NCI-H2196 treated with DMSO at 0.1 percent for 48 hours (cell line): Measurements from ENCODE around the gene PURB.
"Not testable (repeated sequence)": the region's sequence is repeated elsewhere in the genome, so short reads cannot be mapped to it uniquely, and the experiment has no call there.

Experiments used
- DNase-seq: peaks from one replicate; lab custom pipeline; 2025; ENCODE audit not compliant: unreplicated experiment; lab: John Stamatoyannopoulos, UW

The PURB gene

DNA sequence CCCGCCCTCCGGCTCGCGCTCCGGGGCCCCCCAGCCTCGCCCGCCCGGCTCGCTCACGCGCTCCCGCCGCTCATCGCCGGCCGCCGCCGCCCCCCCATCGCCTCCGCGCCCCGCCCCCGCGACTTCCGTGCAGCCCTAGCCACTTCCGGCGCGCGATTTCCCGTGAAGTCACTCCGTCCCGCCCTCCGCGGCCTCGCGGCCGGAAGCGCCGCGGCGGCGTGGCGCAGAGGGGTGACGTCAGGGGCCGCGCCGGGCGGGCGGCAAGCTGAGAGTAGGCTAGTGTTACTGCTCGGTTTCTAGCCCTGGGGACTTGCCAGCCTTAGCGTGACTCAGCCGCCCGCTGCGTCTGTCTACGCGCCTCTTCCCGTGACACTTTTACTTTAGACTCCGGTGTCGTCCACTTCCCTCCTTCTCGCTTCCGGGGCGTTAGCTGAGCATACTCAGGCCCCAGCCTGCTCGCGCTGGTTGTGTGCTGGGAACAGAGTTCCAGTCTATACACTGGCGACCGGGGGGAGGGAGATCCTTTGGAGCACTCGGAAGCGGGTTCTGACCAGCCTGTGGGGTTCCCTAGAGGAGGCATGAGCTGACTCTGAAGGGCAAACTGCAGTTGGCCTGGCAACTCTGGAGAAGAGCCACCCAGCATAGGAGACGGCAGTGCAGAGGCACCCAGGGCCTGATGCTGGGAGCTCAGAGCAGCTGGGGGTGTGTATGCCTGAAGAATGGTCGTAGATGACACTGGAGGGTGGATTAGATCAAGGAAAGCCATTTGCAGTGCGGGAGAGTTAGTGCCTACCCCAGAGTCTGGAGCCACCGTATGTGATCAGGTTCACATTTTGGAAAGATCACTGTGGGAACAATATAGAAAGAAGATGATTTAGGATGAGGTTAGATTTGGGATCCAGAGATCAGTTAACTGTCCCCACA, at the start of gene PURB:
Gene PURB, minus strand, starts transcription at position 137 of the 924 bp plus-strand sequence. CDS start 182 bp downstream, outside the sequence.
- DNase-seq, result peak; percentile 94

DNA sequence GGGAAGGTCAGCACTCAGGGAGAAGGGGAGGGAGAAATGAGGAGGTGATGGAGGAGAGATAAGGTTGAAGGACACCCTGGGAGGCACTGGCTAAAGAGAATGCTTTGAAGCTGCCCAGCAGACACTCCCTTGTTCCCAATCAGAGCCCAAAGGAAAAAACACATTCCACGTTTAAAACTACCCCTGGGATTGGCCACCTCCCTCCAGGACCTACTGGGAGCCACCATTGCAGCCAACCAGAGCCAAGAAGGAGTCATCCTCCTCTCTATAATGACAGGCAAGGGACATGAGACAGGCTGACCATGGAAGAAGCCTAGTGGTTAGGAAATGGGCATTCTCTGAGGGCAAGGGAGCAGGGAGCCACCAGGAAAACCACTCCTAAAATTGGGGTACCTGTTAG, 49.7 kb upstream of the PURB start:
- DNase-seq, result no peak

DNA sequence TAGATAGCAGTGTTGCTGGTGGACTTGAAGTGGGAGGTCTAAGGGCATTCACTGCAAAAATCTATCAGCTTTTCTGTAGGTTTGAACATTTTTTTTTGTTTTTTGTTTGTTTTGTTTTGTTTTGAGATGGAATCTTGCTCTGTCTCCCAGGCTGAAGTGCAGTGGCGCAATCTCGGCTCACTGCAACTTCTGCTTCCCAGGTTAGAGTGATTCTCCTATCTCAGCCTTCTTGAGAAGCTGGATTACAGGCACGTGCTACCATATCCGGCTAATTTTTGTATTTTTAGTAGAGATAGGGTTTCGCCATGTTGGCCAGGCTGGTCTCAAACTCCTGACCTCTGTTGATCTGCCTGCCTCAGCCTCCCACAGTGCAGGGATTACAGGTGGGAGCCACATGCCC, 49.2 kb upstream of the PURB start:
- DNase-seq, result not testable (repeated sequence)

DNA sequence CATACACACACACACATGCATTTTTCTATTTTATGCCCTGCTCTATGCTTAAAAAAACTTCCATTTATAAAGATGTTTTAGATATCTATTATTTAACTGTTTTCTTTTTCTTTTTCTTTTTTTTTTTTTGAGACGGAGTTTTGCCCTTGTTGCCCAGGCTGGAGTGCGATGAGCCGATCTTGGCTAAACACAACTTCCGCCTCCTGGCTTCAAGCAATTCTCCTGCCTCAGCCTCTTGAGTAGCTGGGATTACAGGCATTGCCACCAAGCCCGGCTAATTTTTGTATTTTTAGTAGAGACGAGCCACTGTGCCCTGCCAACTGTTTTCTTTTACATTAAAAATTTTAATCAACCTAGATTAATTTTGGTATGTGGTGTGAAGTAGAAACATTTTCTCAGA, 45.6 kb upstream of the PURB start:
- no peak for DNase-seq

DNA sequence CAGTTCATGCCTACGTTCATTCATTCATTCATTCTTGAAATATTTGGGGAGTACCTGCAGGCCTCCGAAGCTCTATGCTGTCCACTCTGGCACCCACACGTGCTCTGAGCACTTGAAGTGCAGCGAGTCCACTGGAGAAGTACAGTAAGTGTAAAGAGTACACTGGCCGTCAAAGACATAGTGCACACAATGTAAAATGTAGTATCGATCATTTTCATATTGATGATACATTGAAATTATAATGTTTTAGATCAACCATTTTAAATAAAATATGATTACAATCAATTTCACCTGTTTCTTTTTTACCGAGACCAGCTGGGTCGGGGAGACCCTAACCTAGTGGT, 37.0 kb upstream of the PURB start:
- DNase-seq, result no peak

DNA sequence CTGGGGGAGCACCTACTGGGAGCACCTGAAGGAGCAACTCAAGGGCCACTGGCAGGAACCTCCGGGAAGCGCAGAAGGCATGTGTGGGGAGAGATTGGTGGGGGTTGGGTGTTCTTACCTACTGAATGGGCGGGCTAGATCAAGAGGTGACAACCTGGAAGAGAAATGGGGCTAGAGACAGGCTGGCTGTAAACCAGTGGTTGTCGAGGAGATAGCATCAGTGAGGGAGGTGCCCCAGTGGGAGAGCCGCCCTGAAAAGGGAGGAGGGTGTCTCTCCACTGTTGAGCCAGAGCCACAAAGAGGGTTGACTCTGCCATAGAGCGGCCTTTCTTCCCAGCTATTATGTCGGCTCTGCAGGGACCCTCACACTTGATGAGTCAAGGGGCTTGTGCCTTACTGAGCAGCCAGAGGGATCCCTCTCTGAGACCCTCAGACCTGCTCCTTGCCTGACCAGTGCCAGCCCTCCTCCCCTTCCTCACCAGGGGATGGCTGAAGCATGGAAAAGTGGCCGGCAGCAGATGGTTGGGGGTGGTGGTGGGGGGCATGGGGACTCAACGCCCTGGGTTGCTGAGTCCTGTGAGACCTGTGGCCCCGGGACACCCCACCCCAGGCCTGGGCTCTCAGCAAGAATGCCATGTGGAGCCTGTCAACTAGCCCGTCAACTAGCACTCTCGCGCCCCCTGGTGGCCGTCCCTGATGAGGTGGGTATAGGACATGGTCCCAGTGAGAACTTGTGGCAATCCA, 36.4 kb upstream of the PURB start:
- DNase-seq, result peak; percentile 28

DNA sequence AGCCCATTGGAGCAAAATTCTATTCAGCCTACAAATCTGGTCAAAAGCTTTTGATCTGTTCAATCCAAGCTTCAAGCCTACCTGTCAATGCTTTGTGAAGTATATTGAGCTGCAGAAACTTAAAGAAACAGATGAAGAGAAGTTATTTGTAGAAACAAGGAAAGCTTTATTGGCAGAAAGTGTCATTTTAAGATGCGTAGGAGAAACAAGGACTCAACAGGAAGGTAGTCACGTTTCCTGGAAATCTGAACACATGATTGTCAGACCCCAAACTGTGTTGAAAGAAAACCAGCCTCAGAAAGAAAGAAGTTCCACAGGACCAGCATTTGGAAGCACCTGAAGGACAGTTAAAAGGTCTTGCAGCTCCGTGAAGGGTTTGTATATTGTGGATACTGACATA, 34.8 kb upstream of the PURB start:
- DNase-seq, result no peak

DNA sequence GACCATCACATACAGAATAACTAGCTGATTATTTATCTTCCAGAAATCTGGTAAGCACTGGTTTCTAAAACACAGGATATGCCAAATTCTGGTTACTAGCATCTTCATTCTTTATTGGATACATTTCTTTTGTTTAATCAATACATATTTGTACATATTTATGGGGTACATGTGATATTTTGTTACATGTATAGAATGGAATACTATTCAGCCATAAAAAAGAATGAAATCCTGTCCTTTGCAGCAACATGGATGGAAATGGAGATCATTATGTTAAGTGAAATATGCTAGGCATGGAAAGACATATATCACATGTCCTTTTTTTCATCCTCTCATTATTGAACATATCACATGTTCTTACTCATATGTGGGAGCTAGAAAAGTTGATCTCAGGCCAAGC, 32.7 kb upstream of the PURB start:
- DNase-seq, result no peak

DNA sequence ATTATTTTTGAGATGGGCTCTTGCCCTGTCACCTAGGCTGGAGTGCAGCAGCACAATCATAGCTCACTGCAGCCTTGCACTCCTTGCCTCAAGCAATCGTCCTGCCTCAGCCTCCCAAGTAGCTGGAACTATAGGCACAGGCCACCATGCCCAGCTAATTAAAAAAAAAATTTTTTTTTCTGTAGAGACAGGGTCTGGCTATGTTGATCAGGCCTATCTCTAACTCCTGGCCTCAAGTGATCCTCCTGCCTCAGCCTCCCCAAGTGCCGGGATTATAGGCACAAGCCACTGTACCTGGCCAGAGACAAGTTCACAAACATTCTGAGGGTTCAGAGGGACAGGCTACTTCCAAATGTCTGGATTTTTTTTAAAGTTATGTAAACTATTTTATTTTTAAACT, 32.1 kb upstream of the PURB start:
- no peak for DNase-seq

DNA sequence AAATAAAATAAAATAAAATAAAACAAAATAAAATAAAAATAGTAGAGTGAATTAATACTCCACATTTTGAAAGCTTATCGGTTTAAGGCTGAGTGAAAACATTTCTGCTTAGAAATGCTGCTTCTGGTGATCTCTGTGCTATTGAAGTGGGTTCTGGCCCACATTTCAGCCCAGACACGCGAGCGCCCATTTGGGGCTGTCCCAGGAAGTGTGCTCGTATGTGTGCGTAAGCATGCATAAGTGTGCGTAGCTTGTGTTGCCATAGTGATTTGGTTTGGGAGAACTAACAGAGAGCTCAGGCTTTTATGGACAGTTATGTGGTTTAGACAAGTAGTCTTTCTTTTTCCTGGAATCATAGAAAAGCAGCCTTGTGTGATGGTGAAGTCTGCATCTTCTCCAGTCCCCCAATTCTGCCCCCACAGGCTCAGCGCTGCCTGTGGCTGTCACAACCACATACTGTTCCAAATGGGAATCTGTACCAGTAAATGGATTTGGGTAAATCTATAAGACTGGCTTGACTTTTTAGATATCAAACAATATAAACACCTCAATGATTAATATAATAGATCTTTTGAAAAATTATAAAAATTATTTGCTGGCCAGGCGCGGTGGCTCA, 29.8 kb upstream of the PURB start:
- DNase-seq, result no peak

DNA sequence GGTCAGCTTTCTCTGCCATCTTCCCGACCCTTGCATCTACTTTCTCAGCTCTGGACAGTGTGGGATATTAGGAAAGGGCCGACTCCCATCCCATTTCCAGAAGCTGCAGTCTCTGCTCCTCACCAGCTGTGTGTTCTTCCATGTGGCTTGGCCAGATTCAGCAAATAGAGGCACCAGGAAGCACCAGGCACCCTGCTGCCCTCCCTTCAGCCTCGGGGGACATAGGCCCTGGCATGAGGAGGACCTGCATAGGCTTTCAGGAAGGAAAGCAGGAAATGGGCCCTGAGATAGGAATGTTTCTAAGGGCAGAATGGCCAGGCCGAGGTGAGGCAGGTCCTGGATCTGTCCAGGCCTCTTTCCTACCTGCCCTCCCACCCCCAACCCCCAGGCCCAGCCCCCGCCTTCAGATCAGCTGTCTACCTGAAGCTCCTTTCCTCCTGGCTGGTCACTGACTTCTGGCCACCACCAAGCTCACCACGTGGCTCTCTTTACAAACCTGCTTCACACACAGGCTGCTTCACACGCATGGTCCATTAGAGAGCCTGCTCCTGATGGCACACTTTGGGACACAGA, 27.5 kb upstream of the PURB start:
- DNase-seq, result peak; percentile 57

DNA sequence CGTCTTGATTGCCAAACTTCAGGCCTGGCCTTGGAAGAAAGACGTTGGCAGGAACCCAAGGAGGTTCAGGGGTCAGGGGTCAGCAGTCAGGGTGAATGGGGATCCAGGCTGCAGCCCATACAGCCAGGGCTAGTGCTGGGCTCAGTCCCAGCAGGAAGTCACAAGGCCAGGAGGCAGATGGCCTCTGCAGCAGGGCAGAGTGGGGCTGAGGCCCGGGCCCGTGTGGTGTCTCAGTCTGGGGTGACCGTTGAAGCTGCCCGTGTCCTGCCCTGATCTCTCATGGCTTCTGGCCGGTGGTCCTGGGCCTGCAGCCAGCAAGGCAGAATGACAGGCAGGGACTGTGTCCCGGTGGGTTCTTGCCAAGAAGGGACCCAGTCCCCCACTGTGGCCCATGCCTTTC, 26.6 kb upstream of the PURB start:
- no peak for DNase-seq

DNA sequence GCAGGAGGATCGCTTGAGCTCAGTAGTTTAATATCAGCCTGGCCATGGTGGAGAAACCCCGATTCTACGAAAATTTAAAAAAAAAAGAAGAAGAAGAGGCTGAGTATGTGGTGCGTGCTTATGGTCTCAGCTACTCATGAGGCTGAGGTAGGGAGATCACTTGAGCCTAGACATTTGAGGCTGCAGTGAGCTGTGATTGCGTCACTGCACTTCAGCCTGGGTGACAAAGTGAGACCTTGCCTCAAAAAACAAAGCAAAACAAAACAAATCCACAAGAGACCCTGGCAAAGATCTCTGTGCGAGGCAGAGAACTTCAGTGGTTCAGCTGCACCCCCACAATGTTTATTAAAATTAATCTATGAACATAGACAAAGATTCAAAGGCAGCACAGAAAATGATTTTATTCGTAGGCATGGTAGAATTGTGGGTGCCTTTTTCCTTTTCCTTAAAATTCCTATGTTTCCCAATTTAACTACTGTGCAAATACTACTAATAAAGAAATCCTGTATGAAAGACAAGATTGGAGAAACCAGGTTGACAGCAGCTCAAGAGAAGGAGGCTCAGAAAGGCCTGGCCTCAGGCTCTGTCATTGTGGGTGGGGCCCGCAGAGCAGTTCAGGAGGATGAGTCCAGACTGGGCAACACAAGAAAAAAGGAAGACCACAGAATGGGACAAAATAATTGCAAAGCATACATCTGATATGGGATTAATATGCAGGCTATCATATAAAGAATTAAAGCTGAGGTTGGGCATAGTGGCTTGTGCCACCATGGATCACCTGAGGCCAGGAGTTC, 24.5 kb upstream of the PURB start:
- no peak for DNase-seq

DNA sequence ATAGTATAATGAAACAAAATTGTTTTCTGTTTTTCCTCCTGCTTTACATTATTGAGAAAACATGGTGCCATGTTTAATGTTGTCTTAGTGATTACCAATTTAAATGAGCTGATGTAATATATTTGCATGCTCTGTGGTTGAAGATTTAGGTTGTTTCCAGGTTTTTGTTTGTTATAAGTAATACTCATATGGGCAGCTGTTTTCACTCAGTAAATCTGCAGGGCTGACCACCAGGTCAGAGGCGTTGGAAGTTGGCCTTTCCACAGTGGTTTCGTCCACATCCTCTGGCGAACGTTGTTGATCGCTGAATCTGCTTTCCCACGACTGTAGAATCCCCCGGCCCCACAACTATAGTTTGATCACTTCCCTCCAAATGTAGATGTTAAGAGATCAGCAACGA, 21.6 kb upstream of the PURB start:
- DNase-seq, result no peak

DNA sequence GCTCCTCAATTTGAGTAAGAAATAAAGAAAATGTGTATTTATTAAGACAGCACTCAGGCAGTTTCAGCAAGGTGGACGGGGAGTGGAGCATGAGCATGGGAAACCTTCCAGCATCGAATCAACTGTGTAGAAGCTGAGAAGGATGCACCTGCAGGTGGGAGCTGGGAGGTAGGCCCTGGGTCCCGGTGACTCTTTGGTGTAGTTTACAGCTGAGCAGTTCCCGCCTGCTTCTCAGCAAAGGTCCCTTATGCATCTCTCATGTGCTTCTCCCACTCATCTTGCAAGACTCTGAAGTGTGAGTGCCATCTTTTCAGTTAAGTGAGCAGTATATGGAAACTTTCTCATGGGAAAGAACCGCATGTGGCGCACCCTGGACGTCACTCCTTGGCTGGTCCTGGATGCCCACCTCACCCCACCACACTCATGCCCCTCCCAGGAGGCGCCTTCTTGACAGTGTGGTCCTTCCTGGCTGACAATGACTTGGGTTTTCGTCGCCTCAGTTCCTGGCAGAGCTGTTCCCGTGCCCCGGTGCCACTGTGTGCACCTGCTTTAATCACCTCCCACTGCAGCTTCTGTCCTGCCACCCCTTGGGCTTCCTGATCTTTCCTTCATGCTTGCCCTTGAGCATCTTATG, 19.8 kb upstream of the PURB start:
- DNase-seq, result no peak

DNA sequence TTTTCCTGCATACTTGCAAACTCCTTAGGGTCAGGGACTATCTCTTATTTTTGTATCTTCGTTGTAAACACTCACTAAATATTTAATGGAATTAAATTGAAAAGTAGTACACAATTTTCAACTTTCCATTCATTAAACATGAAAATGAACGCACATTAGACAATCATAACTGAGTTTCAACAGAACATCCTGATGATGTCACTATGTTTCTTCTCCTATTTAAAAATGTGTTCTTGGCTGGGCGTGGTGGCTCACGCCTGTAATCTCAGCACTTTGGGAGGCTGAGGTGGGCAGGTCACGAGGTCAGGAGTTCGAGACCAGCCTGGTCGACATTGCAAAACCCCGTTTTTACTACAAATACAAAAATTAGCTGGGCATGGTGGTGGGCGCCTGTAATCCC, 14.1 kb upstream of the PURB start:
- DNase-seq, result no peak

DNA sequence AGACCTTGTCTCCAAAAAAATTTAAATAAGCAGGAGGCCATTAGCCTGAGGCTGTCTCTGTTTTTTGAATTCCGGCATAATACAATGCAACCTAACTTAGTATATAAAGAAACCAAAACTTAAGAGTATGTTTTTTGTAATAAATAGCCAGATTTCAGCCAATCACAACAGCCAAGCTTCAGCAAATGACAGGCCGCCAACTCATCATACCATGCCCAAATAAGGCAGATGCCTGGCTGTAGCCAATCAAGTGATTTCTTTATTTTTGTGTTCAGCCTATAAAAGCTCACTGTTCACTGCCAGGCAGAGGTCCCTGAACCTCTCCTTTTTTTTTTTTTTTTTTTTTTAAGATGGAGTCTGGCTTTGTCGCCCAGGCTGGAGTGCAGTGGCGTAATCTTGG, 12.7 kb upstream of the PURB start:
- DNase-seq, result no peak

DNA sequence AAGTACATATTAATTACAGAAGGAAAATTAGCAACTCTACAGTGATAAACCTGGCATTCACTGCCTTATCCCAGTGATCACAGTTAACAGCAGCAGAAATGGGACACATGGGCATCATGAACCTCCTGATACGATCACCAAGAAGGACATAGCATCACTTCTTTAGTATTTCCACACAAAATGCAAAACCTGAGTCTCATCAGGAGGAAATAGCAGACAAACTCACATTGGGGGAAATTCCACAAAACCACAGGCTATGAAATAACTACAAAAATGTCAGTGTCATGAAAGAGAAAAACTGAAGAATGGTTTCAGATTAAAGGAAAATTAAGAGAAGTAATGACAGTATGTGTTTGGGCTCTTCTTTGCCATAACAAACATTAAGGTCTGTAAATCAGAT, 12.0 kb upstream of the PURB start:
- no peak for DNase-seq

DNA sequence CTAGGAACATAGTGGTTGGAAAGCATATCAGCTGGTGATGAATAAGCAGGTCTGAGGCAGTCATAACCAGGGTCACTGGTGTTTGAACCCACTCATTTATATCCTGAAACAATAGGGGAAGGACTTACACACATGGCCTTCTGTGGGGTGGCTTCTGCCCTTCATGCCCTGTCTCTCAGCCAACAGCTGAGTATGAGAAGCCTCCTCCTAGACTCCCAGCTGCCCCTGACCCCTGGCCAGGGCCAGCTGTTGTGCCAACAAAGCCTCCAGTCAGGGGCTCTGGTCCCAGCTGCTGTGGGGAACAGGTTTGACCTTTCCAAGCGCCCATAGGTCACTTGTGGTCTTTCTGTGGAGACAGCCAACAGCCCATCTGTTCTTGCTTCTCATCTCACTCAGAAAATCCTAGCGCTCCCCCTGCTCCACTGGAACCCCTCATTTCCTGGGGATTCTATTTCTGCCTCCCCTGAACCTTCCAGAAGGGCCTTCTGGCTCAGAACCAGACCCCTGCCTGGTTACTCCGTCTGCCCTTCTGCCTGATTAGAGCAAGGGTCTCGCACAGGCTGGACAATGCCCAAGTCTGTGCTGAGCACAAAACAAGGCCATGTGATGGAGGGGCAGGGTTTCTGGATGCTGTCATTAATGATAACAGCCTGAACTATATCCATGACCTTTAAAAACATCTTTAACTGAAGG, 9.7 kb upstream of the PURB start:
- DNase-seq, result no peak

DNA sequence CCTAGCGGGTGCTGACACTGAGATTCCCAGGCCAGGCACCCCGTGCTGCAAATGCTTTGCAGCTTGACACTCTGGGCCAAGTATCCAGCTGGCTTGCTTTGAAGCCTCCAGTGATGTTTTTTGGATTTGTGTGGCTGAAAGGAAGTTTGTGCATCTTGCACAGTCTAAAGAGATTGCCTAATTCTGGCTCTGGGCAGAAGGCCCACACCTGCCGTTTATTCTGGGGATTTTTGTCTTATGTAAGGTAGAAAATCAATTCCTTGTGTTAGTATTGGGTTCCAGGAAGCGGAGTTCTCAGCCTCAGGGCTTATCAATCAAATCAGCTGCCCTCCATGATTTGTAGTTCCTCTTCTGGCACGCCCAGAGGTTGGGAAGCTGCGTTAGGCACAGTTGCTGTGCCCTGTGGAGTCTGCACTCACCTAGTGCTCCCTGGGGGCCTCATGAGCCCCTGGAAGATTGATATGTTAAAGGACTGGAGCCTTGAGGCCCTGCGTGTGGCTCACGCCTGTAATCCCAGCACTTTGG, 8.4 kb upstream of the PURB start:
- no peak for DNase-seq
